ENCODE data around the gene SEMA6B. TPM values are rescaled to one million over a fixed set of nuclear protein-coding genes. Genes with fewer than 3 reads are reported as not detected.
"Not testable (repeated sequence)": the region's sequence is repeated elsewhere in the genome, so short reads cannot be mapped to it uniquely, and the experiment has no call there.

The SEMA6B gene
- total RNA-seq, 1 experiment from 2014 or later: 3.2 TPM

GRCh38 chr19:4550018-4550417 lies 9.5 kb downstream of the SEMA6B start:
- DNase-seq (ENCODE audit: low read depth): no peak

- DNase-seq (ENCODE audit: low read depth): no peak
These were observed 11.3 kb downstream of the SEMA6B start for GRCh38 chr19:4548238-4548584.

DNA sequence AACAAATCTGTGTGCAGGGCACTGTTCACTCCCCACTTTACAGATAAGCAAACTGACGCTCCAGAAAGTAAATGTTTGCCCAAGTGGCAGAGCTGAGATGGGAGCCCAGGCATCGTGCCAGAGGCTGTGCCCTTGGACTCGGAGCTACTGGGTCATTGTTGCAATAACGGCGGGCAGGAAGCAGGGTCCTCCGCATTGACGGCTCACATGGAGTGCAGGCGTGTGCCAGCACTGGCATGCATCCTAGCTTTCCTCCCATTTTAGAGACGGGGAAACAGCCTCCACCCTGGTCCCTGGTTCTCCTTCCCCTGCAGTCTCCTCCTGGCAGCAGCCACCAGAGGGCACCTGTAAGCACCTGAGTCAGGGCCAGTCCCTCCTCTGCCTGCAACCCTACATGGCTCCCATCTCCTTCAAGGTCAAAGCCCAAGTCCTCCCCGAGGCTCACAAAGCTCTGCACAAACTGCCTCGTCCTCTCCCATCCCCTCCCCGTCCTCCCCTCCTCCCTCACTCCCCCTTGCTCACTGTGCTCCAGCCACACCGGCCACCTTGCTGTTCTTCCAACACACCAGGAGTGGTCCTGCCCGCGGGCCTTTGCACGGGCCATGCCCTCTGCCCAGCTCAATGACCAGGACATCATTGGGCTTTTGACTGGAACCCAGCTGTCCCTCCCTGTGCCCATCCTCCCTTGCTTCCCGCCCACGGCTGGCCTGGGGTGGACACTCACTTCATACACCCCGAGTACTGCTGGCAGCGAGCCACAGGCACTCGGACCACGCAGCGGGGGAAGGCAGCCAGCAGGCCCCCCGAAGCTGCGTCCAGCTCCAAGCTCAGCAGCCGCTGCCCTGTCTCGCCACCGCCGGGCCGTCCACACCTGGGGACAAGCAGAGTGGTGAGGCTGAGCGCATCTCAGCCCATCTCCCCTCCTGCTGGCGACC lies 11.9 kb downstream of the SEMA6B start:
- peak; percentile 41 for DNase-seq (ENCODE audit: low read depth)

DNA sequence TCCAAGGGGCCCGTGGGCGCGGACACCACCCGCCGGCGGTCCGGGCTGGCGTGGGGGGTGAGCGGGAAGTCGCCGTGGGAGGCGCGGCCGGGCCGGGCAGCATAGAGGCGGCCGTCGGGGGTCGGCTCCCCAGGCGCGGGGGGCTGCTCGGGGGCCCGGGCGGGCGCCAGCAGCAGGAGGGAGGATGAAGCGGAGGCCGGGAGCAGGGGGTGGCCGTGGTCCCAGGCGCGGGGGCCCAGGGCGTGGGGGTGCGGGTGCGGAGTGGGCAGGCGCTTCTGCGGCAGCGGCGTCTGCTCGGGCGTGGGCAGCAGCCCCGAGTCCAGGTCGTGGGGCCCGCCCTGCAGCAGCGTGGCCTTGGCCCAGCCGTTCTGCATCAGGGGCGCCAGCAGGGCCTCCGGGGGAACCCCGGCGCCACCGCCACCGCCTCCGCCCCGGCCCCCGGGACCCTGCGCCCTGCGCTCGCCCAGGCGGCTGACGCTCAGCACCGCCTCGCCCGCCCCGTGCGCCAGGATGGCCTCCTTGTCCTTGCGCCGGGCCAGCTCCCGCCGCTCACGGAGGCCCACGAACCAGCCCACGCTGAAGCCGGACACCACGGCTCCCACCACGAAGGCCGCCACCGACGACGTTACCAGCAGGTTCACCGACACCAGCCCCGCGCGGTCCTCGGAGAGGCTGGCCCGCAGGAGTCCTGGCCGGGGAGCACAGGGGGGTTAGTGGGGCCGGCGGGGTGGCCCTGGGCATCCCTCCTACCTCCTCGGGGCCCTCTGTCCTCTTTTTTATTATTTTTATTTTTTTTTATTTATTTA lies 15.4 kb downstream of the SEMA6B start:
- DNase-seq (ENCODE audit: low read depth): no peak

GRCh38 chr19:4542896-4543841 lies 16.3 kb downstream of the SEMA6B start:
- no peak for DNase-seq (ENCODE audit: low read depth)

GRCh38 chr19:4541806-4542145 lies 17.7 kb downstream of the SEMA6B start:
- DNase-seq (ENCODE audit: low read depth): not testable (repeated sequence)

DNA sequence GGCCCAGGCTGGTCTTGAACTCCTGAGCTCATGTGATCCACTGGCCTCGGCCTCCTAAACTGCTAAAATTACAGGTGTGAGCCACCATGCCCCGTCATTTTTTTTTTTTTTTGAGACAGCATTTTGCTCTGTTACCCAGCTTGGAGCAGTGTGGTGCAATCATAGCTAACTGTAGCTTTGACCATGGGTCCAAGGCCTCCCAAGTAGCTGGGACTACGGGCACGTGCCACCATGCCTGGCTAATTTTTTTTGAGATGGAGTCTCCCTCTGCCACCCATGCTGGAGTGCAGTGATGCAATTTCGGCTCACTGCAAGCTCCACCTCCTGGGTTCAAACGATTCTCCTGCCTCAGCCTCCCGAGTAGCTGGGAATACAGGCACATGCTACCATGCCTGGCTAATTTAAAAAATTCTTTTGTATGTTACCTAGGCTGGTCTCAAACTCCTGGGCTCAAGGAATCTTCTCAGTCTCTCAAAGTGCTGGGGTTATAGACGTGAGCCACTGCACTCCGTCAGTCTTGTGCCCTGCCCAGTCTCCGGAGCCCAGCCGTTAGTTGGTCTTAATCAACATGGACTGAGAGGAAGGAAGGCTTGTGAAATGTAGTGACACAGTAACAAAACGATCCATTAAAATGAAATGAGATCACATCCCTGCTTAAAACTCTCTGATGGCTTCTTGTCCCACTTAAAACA lies 18.2 kb downstream of the SEMA6B start:
- no peak for DNase-seq (ENCODE audit: low read depth)

DNA sequence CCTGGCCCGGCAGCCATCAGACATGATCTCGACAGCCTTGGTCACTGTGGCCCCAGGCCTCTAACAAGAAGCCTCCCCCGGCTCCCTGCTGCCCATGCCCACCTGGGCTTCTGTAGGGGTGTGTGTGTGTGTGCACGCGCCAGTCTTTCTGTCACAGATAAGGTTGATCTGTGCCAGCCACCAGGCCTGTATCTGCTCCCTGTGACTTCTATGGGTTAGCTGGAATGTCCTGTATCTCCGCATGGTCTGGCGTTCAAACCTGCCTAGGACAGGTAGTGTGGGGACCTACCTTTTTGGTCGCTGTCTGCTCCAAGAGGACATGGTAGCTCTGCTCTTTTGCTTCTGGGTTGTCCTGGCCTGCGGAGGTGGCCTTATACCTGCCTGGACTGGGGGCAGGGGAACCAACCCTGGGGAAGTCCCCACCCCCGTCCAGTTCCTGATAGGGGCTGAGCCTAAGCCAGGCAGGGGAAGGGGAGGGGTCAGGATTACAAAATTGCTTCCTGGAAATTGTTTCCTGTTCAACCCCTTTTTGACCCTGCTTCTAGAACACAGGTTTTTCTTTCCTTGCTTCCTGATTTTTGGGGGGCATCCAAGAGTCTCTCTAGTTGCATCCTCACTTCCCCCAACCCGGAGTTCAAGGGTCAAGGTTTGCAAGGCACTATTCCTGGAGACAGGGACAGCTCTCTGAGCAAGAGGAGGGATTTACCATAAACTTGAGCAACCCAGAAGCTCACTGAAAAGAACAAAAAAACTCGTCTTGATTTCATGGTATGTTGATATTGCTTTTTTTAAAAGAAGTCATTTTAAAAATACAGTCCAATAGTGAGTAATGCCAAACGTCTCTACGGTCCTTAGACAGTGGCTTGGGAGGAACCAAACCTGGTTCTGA lies 19.5 kb downstream of the SEMA6B start, which contains the start of gene LRG1:
Gene LRG1, minus strand, starts transcription at position 344 of the 889 bp plus-strand sequence. Its CDS starts 23 bp downstream, at position 321.
- DNase-seq (ENCODE audit: low read depth): no peak

- no peak for DNase-seq (ENCODE audit: low read depth)
These were observed 20.3 kb downstream of the SEMA6B start for GRCh38 chr19:4539169-4539692.

GRCh38 chr19:4538601-4538954 lies 20.9 kb downstream of the SEMA6B start:
- no peak for DNase-seq (ENCODE audit: low read depth)

- no peak for DNase-seq (ENCODE audit: low read depth)
These were observed 21.4 kb downstream of the SEMA6B start for GRCh38 chr19:4537953-4538600.

DNA sequence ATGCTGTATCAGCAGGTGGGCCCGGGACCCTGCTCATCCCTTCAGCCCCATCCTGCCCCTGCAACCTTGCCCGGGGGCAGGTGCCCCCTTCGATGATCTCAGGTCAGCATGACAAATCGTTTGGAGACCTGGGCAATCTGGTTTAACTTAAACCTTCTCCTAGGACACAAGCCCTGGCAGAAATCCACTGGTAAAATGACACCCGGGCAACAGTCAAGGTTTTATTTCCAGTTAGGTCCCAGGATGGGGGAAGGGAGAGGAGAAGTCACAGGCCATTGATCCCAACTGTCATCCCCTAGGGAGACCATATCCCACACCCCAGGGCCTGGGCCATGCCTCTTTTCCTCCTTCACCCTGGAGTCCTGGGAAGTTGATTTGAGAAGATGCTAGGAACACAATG lies 22.7 kb downstream of the SEMA6B start:
- DNase-seq (ENCODE audit: low read depth): no peak

DNA sequence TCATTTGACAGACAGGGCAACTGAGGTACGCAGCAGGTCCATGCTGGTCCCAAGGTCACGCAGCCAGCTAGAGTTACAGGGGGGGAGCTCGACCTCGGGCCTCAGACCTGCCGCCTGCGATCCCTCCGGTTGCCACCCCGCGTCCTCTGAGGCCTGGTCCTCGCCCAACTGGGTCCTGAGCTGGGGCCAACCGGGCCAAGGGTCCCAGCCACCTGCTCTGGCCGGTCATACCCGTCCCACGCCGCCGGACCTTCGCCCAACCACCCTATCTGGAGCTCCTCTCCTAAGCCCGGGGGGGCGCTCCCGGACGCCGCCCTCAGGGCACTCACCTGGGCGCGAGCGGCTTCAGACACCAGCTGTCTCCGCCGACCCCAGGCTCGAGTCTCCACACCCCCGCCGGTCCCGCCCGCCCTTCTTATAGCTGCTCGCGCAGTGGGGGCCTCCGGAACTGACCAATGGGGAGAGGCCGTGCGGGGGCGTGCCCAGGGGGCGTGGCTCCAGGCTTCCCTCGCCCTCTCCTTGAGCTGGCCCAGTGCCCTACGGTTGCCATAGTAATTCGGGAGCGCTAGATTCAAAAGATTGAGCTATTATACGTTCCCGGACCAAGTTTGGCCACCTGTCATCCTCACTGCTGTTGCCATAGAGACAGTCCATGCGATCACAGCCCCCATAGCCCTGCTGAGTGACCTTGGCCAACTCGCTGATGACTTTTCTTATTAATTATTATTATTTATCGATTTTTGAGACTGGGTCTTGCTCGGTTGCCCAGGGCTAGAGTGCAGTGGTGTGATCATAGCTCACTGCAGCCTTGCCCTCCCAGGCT lies 24.4 kb downstream of the SEMA6B start, which contains the start of gene PLIN5:
Gene PLIN5, minus strand, starts transcription at position 389 of the 823 bp plus-strand sequence. CDS start 1,150 bp downstream, outside the sequence.
- peak; percentile 84 for DNase-seq (ENCODE audit: low read depth)

- no peak for DNase-seq (ENCODE audit: low read depth)
These were observed 25.6 kb downstream of the SEMA6B start for GRCh38 chr19:4533835-4534424.

DNA sequence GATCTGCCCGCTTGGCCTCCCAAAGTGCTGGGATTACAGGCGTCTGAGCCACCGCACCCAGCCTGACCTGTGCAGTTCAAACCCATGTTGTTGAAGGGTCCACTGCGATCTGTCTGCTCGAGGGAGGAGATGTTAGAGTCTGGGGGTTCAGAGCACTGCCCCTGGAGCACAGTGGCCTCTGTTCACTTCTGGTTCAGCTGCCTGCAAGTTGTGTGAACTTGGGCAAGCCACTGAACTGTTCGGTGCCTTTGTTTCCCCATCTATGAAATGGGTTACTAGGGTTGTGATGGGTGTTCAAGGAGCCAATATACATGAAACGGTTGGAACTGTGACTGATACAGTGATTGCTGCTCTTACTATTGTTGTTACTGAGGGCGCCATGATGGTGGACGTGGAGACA lies 26.1 kb downstream of the SEMA6B start:
- DNase-seq (ENCODE audit: low read depth): no peak

- no peak for DNase-seq (ENCODE audit: low read depth)
These were observed 27.8 kb downstream of the SEMA6B start for GRCh38 chr19:4531562-4532165.

GRCh38 chr19:4529924-4530522 lies 29.5 kb downstream of the SEMA6B start:
- no peak for DNase-seq (ENCODE audit: low read depth)
